HL-60 (cell line): ENCODE data around the gene TMEM170A.
"Not testable (repeated sequence)": the region's sequence is repeated elsewhere in the genome, so short reads cannot be mapped to it uniquely, and the experiment has no call there.

Source experiments
- DNase-seq, 2 experiments: peaks; one replicate each; pipeline ENCODE4 v3.0.0-alpha.2; 2010 to 2020; ENCODE audit warnings: low read depth in 1 of 2, low spot score in 1 of 2
- H3K27ac ChIP-seq: fragments of 250-450 bp; sonication (Bioruptor Pico); replicated peaks from 2 replicates; pipeline ENCODE4 v1.5.1; 2020; ENCODE audit warnings: mild to moderate bottlenecking, moderate library complexity
- H3K27me3 ChIP-seq: fragments of 250-450 bp; sonication (Bioruptor Pico); 2 replicates; pipeline ENCODE4 v1.5.1; 2021; ENCODE audit warnings: mild to moderate bottlenecking, moderate library complexity; ENCODE audit not compliant: insufficient read depth, poor library complexity, severe bottlenecking
- H3K4me3 ChIP-seq: replicated peaks from 2 replicates; pipeline ENCODE4 v1.5.1; 2011; ENCODE audit warnings: mild to moderate bottlenecking, control low read depth, low read length; ENCODE audit not compliant: insufficient read depth
- GABPA ChIP-seq: IDR thresholded peaks from 2 replicates; pipeline ENCODE4 v1.6.1; 2012; ENCODE audit warnings: low read depth
- POLR2AphosphoS5 ChIP-seq: IDR thresholded peaks from 2 replicates; pipeline ENCODE4 v1.6.1; 2012; ENCODE audit warnings: low read depth
- SPI1 ChIP-seq: IDR thresholded peaks from 2 replicates; pipeline ENCODE4 v1.6.1; 2012; ENCODE audit warnings: low read depth, mild to moderate bottlenecking, borderline replicate concordance
- TF ChIP-seq, protein P1 (sequence below): IDR thresholded peaks from one replicate; pipeline ENCODE4 v1.5.1; 2011; ENCODE audit warnings: low read length, control low read depth, inconsistent platforms; ENCODE audit not compliant: insufficient read depth
- TF ChIP-seq, protein P2 (sequence below): IDR thresholded peaks from 2 replicates; pipeline ENCODE4 v1.6.1; 2012; ENCODE audit warnings: low read depth; ENCODE audit not compliant: insufficient replicate concordance

The TMEM170A gene

DNA sequence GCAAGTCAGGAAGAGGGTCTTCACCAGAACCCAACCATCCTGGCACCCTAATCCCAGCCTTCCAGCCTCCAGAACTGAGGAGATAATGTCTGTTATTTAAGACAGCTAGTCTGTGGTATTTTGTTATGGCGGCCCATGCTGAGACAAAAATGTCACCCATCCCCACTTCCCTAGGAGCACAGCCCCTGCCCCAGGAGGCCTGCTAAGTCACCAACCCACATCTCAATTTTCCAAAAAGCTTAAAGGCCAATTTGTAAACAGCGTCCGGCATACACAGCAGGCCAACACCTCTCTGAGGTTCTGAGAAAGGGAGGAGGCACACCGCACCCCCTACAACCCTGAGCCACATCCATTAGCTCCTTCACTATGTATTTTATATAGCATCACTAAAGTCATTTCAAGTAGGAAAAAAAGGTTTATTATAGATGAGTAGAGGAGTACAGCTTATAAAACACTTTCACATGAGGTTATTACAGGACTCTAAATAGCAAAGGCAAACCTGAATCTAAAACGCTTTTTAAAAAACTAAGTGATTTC lies 6.9 kb downstream of the TMEM170A start:
- TF ChIP-seq, protein P1, sequence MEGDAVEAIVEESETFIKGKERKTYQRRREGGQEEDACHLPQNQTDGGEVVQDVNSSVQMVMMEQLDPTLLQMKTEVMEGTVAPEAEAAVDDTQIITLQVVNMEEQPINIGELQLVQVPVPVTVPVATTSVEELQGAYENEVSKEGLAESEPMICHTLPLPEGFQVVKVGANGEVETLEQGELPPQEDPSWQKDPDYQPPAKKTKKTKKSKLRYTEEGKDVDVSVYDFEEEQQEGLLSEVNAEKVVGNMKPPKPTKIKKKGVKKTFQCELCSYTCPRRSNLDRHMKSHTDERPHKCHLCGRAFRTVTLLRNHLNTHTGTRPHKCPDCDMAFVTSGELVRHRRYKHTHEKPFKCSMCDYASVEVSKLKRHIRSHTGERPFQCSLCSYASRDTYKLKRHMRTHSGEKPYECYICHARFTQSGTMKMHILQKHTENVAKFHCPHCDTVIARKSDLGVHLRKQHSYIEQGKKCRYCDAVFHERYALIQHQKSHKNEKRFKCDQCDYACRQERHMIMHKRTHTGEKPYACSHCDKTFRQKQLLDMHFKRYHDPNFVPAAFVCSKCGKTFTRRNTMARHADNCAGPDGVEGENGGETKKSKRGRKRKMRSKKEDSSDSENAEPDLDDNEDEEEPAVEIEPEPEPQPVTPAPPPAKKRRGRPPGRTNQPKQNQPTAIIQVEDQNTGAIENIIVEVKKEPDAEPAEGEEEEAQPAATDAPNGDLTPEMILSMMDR, result no peak
- TF ChIP-seq, protein P2, sequence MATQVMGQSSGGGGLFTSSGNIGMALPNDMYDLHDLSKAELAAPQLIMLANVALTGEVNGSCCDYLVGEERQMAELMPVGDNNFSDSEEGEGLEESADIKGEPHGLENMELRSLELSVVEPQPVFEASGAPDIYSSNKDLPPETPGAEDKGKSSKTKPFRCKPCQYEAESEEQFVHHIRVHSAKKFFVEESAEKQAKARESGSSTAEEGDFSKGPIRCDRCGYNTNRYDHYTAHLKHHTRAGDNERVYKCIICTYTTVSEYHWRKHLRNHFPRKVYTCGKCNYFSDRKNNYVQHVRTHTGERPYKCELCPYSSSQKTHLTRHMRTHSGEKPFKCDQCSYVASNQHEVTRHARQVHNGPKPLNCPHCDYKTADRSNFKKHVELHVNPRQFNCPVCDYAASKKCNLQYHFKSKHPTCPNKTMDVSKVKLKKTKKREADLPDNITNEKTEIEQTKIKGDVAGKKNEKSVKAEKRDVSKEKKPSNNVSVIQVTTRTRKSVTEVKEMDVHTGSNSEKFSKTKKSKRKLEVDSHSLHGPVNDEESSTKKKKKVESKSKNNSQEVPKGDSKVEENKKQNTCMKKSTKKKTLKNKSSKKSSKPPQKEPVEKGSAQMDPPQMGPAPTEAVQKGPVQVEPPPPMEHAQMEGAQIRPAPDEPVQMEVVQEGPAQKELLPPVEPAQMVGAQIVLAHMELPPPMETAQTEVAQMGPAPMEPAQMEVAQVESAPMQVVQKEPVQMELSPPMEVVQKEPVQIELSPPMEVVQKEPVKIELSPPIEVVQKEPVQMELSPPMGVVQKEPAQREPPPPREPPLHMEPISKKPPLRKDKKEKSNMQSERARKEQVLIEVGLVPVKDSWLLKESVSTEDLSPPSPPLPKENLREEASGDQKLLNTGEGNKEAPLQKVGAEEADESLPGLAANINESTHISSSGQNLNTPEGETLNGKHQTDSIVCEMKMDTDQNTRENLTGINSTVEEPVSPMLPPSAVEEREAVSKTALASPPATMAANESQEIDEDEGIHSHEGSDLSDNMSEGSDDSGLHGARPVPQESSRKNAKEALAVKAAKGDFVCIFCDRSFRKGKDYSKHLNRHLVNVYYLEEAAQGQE, result no peak
- TF ChIP-seq POLR2AphosphoS5 (no peak), GABPA (no peak), SPI1 (no peak)
- no peak overlapping the region for H3K27ac ChIP-seq
- no peak for DNase-seq
- H3K4me3 ChIP-seq, result no peak overlapping the region
- H3K27me3 ChIP-seq, result no peaks in the 10 kb centered on the region

DNA sequence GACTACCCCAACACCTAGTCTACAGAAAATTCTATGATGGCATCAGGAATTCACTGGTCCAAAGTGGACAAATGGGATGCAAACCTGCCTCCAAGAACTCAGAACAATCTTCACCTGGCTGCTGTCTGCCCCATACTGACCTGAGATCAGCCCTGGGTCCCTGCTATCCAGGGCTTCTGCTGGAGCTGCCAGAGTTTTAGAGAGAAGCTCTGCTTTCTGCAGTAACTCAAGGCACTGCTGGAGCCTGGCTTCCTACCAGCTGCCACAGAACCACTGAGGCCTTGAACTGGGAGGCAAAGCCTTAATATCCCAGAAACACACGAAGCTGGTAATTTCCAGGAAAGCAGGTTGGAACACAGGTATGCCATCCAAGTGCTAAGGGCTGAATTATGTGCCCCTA lies 7.5 kb downstream of the TMEM170A start:
- H3K27ac ChIP-seq, result no peak overlapping the region
- H3K4me3 ChIP-seq, result no peak overlapping the region
- no peak for DNase-seq
- no peaks in the 10 kb centered on the region for H3K27me3 ChIP-seq
- TF ChIP-seq, protein P2, result no peak
- TF ChIP-seq GABPA, result no peak
- TF ChIP-seq, protein P1, result no peak

DNA sequence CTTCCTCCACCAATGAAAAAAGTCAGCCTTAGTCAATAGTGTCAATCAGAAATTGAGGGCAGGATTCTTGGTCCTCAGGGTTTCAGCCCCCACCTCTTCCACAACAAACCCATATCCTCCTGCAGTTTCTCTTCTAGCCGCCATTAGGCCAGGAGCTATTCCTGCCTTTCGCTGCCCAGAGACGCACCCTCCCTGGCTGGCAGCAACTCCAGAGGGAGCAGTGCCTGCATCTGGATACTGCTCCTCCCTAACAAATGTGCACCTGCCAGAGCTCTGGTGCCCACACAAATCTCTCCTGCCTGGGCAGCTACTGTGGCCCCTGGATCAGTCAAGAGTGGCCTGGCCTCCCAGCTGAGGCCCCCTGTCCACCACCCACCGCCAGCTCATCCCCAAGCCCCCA lies 8.0 kb downstream of the TMEM170A start:
- not testable (repeated sequence) for H3K27ac ChIP-seq, H3K27me3 ChIP-seq, DNase-seq, H3K4me3 ChIP-seq

DNA sequence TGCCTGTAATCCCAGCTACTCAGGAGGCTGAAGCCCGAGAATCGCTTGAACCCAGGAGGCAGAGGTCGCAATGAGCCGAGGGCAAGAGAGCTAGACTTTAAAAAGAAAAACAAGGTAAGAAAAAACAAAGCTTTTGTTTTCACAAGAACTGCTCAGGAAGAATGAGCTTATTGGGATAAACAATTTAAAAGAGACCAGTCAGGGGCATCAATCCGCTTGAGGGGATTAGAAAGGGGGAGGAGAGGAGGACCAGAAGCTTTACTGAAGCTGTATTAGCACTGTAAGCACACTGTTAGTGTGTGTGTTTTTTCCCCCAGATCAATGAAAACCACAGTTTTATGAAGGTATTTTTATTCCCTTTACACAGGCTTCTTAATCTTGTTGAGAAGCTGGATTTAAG lies 8.8 kb downstream of the TMEM170A start:
- no peak overlapping the region for H3K4me3 ChIP-seq
- no peak for DNase-seq
- H3K27ac ChIP-seq, result no peak overlapping the region
- TF ChIP-seq, protein P2, result no peak
- no peaks in the 10 kb centered on the region for H3K27me3 ChIP-seq
